ENCODE data around the gene AQP7.
"Not testable (repeated sequence)": the region's sequence is repeated elsewhere in the genome, so short reads cannot be mapped to it uniquely, and the experiment has no call there.

Gene AQP7

GRCh38 chr9:33364127-33364526 is 38.2 kb downstream of the AQP7 start:
- Histone ChIP-seq H3K36me3 (replicated peaks; ENCODE audit: low read depth, low read length) (peaks cover 50% of the 10 kb centered on the region), H4K20me1 (ENCODE audit: insufficient read depth, low read length) (no peaks in the 10 kb centered on the region), H3K4me1 (ENCODE audit: low read length) (no peaks in the 10 kb centered on the region), H3K9ac (ENCODE audit: low read length) (no peak overlapping the region), H3K4me2 (ENCODE audit: low read length) (no peak overlapping the region), H3K4me3 (ENCODE audit: low read length) (no peak overlapping the region), H3K9me3 (ENCODE audit: insufficient read depth, low read length) (no peaks in the 10 kb centered on the region), H2AFZ (ENCODE audit: low read depth, low read length) (no peak overlapping the region), H3K27ac (ENCODE audit: low read length) (no peak overlapping the region), H3K27me3 (ENCODE audit: low read depth, low read length) (no peaks in the 10 kb centered on the region), H3K79me2 (ENCODE audit: low read length) (no peaks in the 10 kb centered on the region)
- TF ChIP-seq CTCF (IDR thresholded peaks at IDR 0.05; ENCODE audit: low read depth, low read length) (no peak), EZH2phosphoT487 (IDR thresholded peaks at IDR 0.05; ENCODE audit: low read depth) (no peak)

GRCh38 chr9:33358641-33359040 is 43.7 kb downstream of the AQP7 start:
- not testable (repeated sequence) for H3K79me2 ChIP-seq (ENCODE audit: low read length); H2AFZ ChIP-seq (ENCODE audit: low read depth, low read length); H3K4me2 ChIP-seq (ENCODE audit: low read length); H3K4me1 ChIP-seq (ENCODE audit: low read length); H3K27me3 ChIP-seq (ENCODE audit: low read depth, low read length); H3K27ac ChIP-seq (ENCODE audit: low read length); H3K9me3 ChIP-seq (ENCODE audit: insufficient read depth, low read length); H4K20me1 ChIP-seq (ENCODE audit: insufficient read depth, low read length); H3K9ac ChIP-seq (ENCODE audit: low read length); H3K4me3 ChIP-seq (ENCODE audit: low read length)
- peaks cover 35% of the 10 kb centered on the region for H3K36me3 ChIP-seq (replicated peaks; ENCODE audit: low read depth, low read length)

GRCh38 chr9:33355933-33356332 is 46.4 kb downstream of the AQP7 start:
- Histone ChIP-seq H3K79me2 (ENCODE audit: low read length) (no peaks in the 10 kb centered on the region), H4K20me1 (ENCODE audit: insufficient read depth, low read length) (no peaks in the 10 kb centered on the region), H2AFZ (ENCODE audit: low read depth, low read length) (no peak overlapping the region), H3K9ac (ENCODE audit: low read length) (no peak overlapping the region), H3K4me2 (ENCODE audit: low read length) (no peak overlapping the region), H3K9me3 (ENCODE audit: insufficient read depth, low read length) (no peaks in the 10 kb centered on the region), H3K36me3 (replicated peaks; ENCODE audit: low read depth, low read length) (peaks cover 46% of the 10 kb centered on the region), H3K4me3 (ENCODE audit: low read length) (no peak overlapping the region), H3K27ac (ENCODE audit: low read length) (no peak overlapping the region), H3K27me3 (ENCODE audit: low read depth, low read length) (no peaks in the 10 kb centered on the region), H3K4me1 (ENCODE audit: low read length) (no peaks in the 10 kb centered on the region)
- no peak for TF ChIP-seq CTCF (IDR thresholded peaks at IDR 0.05; ENCODE audit: low read depth, low read length)
- no peak for TF ChIP-seq EZH2phosphoT487 (IDR thresholded peaks at IDR 0.05; ENCODE audit: low read depth)

GRCh38 chr9:33354651-33355211 is 47.6 kb downstream of the AQP7 start:
- Histone ChIP-seq H4K20me1 (ENCODE audit: insufficient read depth, low read length) (no peaks in the 10 kb centered on the region), H3K9me3 (ENCODE audit: insufficient read depth, low read length) (no peaks in the 10 kb centered on the region), H3K27ac (ENCODE audit: low read length) (no peak overlapping the region), H3K79me2 (ENCODE audit: low read length) (no peaks in the 10 kb centered on the region), H3K4me1 (ENCODE audit: low read length) (no peaks in the 10 kb centered on the region), H3K27me3 (ENCODE audit: low read depth, low read length) (no peaks in the 10 kb centered on the region), H3K4me3 (ENCODE audit: low read length) (no peak overlapping the region), H3K4me2 (ENCODE audit: low read length) (no peak overlapping the region), H3K36me3 (replicated peaks; ENCODE audit: low read depth, low read length) (peaks cover 43% of the 10 kb centered on the region), H2AFZ (ENCODE audit: low read depth, low read length) (no peak overlapping the region), H3K9ac (ENCODE audit: low read length) (no peak overlapping the region)
- TF ChIP-seq EZH2phosphoT487 (IDR thresholded peaks at IDR 0.05; ENCODE audit: low read depth) (no peak), CTCF (IDR thresholded peaks at IDR 0.05; ENCODE audit: low read depth, low read length) (no peak)

- H3K27me3 ChIP-seq (ENCODE audit: low read depth, low read length): no peaks in the 10 kb centered on the region
- H3K36me3 ChIP-seq (replicated peaks; ENCODE audit: low read depth, low read length): peaks cover 62% of the 10 kb centered on the region
- H3K4me1 ChIP-seq (ENCODE audit: low read length): no peaks in the 10 kb centered on the region
- TF ChIP-seq CTCF (IDR thresholded peaks at IDR 0.05; ENCODE audit: low read depth, low read length): no peak
- TF ChIP-seq EZH2phosphoT487 (IDR thresholded peaks at IDR 0.05; ENCODE audit: low read depth): no peak
- no peak overlapping the region for H3K4me2 ChIP-seq (ENCODE audit: low read length)
- H3K4me3 ChIP-seq (ENCODE audit: low read length): no peak overlapping the region
- no peaks in the 10 kb centered on the region for H3K9me3 ChIP-seq (ENCODE audit: insufficient read depth, low read length)
- H3K79me2 ChIP-seq (ENCODE audit: low read length): no peaks in the 10 kb centered on the region
- H3K27ac ChIP-seq (ENCODE audit: low read length): no peak overlapping the region
- no peak overlapping the region for H2AFZ ChIP-seq (ENCODE audit: low read depth, low read length)
- no peak overlapping the region for H3K9ac ChIP-seq (ENCODE audit: low read length)
- no peaks in the 10 kb centered on the region for H4K20me1 ChIP-seq (ENCODE audit: insufficient read depth, low read length)
These were observed 50.8 kb downstream of the AQP7 start for GRCh38 chr9:33351547-33351946.
